T follicular helper cell (primary cell): Measurements from ENCODE around the gene PRM3.

ENCODE experiments used
- DNase-seq: peaks from one replicate; pipeline ENCODE4 v3.0.0-alpha.2; 2020; ENCODE audit warnings: low read depth

PRM3 gene

DNA sequence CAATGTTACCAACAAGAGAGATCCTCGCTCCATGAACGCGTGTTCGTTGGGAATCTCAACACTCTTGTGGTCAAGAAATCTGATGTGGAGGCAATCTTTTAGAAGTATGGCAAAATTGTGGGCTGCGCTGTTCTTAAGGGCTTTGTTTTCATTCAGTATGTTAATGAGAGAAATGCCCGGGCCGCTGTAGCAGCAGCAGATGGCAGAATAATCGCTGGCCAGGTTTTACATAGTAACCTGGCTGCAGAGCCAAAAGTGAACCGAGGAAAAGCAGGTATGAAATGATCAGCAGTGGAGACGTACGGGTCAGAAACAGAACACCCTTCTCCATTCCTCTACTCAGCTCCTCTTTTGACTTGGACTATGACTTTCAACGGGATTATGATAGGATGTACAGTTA, 30.8 kb downstream of the PRM3 start:
- no peak for DNase-seq

DNA sequence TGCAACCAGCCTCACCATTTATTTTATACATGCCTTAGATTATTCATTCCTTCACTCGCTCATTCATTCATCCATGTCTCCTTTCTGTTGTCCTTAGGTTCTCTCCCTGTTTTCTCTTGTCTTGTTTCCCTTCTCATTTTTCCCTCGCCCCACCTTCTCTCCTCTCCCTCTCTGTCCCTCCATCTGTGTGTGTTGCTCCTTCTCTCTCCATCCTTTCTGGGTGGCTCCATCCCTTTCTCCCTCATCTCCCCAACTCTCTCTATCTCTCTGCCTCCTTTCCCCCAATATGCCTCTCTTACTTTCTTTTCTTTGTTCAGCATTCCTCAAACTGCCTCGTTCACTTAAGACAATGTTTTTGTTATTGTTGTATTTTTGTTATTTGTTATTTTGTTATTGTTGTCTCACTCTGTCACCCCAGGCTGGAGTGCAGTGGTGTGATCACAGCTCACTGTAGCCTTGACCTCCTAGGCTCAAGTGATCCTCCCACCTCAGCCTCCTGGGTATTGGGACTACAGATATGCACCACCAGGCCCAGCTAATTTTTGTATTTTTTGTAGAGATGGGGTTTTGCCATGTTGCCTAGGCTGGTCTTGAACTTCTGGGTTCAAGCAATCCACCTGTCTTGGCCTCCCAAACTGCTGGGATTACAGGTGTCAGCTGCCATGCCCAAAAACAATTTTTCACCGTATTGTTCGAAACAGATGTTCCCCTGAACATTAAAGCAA, 31.8 kb downstream of the PRM3 start:
- no peak for DNase-seq

DNA sequence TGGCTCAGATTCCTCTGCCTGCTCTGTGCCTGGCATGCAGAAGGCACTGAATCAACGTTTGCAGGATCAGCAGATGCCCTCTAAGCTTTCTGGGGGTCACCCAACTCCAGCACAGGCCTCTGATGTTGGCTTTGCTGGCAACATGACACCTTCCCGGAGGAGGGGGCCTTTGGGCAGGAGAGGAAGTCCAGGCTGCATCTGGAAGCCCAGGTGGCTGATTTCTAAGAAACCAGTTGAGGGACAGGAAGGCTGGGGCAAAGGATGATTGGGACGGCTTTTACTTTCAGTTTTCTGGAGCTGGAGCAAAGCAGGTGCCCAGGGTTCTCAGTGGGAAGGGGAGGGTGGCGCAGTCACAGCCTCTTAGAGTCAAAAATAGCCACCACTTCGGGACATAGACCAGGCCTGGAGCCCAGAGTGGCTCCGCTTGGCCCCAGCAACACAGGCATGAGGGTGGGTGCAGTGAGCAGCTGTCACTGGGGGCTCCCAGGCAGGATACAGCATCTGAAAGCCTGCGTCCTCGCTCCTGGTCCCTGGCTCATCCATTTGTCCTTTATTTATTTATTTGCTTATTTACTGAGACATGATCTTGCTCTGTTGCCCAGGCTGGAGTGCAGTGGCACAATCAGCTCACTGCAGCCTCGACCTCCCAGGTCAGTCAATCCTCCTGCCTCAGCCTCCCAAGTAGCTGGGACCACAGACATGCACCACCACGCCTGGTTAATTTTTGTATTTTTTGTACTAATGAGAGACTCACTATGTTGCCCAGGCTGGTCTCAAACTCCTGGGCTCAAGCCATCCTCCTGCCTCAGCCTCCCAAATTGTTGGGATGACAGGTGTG, 32.6 kb downstream of the PRM3 start:
- DNase-seq, result no peak

DNA sequence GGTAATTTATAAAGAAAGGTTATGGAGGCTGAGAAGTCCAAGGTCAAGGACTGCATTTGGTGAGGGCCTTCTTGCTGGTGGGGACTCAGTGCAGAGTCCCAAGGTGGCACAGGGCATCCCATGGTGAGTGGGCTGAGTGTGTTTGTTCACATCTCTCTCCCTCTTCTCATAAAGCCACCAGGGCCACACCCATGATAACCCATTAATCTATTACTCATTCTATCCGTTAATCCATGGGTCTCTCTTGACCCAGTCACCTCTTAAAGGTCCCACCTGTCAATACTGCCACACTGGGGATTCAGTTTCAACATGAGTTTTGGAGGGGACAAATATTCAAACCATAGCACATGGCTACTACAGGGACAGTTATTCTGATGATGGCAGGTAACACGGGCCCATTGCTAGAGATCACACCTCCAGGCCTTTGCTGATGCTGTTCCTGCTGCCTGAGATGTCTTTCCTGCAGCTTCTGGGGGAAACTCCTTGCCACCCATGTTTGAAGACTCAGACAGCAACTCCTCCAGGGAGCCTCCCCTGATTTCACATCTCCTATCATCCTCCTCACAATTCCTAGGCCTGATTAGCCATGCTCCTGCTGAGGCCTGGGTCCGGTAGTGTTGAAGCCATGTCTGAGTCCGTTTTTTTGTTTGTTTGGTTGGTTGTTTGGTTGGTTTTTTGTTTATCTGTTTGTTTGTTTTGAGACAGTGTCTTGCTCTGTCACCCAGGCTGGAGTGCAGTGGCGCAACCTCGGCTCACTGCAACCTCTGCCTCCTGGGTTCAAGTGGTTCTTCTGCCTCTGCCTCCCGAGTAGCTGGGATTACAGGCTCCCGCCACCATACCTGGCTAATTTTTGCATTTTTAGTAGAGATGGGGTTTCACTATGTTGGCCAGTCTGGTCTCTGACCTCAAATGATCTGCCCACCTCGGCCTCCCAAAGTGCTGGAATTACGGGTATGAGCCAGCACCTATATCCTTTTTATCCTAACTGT, 33.5 kb downstream of the PRM3 start:
- DNase-seq, result no peak

DNA sequence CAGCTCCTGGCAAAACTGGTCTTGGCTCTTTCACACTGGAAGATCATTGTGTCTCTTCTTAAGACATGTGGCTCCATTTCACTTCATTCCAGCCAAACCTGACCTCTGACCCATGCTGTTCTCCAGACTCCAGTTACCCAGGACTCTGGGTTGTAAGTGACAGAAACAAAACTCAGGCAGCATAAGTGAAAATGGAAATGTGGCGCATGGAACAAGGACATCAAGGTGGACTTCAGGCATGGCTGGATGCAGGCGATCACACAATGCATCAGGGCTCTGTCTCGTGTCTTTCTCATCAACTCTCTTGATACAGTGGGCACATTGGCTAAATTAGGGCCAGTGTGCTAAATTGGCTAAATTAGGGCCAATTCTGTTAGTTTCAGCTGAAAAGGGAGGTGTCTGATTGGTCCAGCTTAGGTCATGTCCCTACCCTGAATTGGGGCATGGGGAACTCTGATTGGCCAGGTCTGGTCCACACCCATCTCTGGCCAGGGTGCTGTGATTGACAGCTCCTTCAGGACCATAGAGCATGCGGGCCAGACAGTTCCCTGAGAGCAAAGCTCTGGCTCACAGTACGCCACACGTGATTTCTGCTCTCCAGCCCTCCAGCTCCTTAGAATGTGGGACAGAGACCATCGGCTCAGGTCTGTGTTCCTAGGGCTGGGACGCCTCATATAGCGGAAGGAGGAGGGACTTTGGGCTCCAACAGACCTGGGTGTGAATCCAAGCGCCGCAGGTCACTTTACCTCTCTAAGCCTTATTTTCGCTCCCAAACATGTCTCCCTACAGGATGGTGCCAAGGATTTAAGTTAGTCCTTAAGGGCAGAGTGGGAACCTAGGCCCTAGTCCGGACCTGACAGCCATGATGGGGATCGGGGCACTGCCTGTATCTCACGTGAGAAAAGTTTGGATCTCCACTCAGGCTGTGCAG, 34.9 kb downstream of the PRM3 start:
- no peak for DNase-seq

DNA sequence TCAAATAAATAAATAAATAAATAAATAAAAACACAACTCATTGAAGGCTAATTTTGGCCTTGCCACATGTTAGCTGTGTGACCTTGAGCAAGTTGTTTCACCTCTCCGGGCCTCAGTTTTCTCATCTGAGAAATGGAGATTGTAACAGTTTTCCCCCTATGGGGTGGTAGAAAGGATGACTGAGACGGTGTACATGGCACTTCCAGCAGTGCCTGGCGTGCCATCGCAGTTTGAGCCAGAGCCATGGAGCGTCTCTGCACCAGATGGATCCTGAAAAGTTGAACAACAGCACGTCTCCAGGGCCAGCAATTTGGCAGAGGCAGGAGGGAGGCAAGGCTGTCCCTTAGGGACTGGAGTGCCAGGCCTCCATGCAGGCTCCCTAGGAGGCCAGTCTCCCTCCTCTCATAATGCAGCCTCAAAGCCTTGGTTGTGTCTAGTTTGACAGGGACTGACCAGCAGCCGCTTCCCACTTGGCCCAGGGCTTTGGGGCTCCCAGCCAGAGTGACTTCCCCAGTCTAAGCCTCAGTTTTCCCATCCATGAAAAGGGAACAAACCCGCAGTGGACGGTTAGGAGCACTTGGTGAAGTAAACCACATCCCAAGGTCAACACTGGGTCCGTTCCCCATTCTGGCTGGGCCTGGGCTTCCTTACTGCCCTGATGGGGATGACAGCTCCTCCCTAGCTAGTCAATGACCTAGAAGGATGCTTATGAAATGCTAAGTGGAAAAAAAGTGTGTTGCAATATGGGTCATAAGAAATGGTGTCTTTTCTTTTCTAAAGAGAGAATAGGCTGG, 36.8 kb downstream of the PRM3 start:
- DNase-seq, result no peak

DNA sequence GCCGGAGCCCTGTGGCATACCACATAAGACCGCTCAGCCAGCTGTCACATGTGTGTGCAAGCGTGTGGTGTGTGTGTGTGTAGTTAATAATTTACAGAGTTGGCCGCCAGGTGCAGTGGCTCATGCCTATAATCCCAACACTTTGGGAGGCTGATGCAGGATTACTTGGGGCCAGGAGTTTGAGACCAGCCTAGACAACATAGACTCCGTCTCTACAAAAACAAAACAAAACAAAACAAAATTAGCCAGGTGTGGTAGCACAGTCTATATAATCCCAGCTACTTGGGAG, 37.8 kb downstream of the PRM3 start:
- DNase-seq, result no peak

DNA sequence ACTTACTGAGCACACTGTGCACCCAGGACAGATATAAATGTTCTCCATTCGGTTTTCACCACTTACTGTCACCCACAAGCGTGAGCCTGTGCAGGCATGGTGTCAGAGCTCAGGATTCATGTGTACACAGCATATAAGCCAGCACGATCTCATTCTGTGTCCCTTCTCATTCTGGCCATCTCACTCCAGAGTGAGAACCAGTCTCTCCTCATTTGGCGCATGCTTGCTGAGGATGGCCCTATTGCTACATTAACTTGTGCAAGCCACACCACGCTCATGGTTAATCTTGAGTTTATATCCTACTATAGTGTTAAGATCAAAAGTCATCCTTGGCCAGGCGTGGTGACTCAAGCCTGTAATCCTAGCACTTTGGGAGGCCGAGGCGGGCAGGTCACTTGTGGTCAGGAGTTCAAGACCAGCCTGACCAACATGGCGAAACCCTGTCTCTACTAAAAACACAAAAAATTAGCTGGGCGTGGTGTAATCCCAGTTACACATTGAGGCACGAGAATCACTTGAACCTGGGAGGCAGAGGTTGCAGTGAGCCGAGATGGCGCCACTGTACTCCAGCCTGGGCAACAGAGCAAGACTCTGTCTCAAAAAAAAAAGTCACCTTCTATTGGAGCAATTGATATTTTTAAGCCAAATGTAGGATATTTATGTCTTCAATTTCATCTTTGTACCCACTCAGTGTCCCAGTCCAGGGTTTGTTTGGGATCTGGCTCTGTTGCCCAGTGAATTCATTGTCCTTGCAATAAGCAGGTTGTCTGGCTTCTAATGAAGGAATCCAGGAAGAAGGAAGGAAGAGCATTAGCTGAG, 38.3 kb downstream of the PRM3 start:
- DNase-seq, result no peak

DNA sequence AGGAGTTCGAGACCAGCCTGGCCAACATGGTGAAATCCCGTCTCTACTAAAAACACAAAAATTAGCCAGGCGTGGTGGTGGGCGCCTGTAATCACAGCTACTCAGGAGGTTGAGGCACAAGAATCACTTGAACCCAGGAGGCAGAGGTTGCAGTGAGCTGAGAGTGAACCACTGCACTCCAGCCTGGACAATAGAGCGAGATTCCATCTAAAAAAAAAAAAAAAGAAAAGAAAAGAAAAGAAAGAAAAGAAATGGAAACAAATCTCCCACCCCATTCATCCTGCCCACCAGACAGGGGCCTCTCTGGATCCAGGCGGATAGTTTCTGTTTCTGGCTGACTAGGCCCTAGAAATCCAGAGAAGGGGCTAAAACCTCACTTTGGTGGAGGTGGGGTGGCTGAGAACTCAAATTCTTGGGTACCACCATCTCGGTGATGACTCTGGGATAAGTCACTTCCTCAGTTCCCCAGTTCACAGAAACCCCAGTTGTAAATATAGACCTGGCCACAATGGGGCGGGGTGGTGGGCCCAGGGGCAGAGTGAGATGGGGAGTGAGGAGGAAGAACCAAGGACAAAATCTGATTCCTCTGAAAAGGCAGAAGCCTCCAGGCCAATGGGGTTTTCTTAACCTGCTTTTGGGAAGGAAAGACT, 39.6 kb downstream of the PRM3 start:
- DNase-seq, result no peak

DNA sequence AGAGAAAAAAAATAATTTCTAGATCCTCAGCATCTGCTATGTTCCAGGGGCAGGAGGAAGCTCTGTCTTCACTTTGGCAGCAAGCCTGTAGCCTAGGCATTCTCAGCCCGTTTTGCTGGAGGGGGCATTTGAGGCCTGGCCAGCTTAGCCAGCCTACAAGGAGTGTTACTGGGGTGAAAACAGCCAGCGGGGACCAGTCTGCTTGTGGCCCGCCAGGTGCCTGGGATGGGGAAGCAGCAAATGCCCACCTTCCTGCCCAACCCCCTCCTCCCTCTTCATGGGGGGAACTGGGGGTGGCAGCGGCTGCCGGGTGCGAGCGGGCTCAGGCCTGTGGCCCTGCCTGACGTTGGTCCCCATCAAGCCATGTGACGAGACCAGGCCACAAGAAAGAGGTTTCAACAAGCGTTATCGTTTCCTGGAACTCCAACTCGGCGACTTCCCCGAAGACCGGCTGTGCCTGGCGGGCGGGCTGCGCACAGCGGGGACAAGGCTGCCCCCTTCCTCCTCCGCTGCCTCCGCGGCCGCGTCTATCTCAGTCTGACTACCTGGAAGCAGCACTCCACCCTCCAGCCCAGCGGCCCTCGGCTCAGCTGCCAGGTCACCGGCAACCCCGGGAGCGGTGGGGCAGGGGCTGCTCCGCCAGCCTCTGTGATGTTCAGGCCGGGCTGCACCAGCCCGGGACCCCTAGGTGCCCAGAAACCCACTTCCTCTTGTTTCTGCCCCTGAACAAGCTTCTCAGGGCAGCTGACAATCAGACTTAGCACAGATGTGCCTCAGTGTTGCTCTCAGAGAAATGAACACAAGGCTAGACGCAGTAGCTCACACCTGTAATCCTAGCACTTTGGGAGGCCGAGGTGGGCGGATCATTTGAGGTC, 40.3 kb downstream of the PRM3 start:
- DNase-seq, result peak; percentile 68

DNA sequence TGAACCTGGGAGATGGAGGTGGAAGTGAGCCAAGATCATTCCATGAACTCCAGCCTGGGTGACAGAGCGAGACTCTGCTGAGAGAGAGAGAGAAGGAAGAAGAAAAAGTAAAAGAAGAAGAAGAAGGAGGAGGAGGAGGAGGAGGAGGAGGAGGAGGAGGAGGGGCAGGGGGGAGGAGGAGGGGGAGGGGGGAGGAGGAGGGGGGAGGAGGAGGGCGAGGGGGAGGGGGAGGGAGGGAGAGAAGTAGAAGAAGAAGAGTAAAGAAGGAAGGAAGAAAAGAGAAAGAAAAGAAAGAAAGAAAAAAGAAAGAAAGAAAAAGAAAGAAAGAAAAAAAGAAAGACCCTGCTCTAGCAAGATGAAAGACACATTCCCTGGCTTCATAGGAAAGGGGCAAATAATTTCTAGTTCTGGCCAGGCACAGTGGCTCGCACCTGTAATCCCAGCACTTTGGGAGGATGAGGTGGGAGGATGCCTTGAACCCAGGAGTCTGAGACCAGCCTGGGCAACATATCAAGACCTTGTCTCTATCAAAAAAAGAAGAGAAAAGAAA, 41.1 kb downstream of the PRM3 start:
- no peak for DNase-seq

DNA sequence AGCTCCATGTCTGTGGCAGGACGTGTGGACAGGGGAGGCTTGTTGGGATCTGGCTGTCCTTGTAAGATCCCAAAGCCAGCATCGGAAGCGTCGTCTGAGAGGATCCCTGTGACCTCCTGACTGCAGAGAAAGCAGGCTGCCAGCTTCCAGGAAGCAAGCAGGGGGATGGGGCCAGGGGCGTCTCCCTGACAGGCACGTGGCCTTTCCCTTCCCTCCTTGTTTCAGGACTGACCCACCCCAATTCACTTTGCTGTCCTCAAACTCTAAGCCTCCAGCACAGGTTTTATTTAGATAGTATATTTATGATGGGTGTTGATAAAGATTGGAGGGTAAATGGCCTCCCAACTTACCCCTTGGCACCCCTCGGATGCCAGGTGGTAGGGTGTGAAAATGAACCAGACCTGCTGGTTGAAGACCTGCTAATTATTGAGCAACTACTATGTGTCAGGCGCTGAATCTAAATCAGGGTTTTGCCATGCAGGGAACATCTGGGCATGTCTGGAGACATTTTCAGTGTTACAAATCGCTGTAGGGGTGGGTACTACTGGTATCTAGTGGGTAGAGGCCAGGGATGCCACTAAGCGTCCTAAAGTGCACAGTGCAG, 42.0 kb downstream of the PRM3 start:
- DNase-seq, result no peak

DNA sequence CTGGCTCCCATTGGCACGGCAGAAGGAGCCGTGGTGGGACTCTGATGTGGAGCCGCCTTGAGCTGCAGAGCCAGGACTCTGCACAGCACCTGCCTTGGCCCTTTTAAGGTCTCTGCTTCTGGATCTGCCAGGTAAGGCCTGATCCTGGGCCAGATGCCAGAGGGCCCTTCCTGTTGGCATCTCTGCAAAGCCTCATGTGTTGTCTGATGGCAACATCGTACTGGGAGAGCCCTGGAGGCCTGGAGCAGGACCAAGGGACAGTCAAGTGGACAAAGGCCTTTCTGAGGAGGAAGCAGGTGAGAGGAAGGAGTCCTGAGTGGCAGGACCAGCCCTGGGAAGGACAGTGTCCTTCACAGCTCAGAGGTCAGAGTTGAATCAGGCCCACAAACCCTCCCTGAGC, 43.5 kb downstream of the PRM3 start:
- DNase-seq, result no peak

DNA sequence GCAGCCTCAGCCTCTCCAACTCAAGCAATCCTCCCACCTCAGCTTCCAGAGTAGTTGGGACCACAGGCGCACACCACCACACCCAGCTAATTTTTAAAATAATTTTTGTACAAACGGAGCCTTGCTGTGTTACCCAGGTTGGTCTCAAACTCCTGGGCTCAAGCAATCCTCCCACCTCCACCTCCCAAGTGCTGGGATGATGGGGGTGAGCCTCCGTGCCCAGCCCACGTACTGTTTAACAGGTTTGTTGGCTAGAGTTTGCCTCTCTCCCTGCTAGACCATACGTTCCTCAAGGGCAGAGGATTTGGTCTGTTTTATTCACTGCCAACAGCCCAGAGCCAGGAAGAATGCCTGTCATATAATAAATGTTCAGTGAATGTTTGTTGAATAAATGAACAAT, 44.0 kb downstream of the PRM3 start:
- DNase-seq, result no peak

DNA sequence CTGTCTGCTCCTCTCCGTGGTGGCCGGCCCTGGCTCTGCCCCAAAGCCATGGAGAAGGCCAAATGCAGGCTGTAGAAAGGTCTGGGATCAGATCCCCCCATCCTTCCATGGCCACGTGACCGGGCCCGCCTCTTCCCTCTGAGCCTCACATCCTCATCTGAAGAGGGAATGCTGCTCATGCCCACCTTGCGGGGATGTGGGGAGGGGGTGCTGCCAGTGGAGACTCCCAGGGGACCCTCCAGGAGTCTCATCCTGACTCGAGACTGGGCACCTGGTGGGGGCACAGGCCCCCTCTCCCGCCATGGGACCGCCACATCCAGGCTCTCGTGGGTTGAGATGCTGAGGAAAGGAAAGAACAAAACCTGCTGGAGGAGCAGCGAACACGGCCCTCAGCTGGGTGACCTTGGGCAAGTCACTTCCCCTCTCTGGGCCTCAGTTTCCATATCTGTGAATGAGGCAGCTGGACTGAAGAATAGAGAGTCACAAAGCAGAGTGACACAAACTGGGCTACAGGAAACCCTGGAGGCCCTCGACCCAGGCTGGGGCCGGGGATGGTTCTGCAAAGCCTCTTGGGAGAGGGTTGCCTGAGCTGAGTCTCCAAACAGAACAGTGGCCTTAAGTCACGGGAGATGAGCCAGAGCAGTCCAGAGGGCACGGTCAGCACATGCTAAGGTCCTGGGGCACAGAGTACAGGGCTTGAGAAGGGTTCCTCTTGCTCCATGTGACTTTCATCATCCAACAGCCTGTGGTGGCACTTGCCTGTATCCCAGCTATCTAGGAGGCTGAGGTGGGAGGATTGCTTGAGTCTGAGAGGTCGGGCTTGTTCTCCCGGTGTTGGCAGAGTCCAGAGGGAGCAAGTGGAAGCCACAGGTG, 47.5 kb downstream of the PRM3 start:
- DNase-seq, result no peak

DNA sequence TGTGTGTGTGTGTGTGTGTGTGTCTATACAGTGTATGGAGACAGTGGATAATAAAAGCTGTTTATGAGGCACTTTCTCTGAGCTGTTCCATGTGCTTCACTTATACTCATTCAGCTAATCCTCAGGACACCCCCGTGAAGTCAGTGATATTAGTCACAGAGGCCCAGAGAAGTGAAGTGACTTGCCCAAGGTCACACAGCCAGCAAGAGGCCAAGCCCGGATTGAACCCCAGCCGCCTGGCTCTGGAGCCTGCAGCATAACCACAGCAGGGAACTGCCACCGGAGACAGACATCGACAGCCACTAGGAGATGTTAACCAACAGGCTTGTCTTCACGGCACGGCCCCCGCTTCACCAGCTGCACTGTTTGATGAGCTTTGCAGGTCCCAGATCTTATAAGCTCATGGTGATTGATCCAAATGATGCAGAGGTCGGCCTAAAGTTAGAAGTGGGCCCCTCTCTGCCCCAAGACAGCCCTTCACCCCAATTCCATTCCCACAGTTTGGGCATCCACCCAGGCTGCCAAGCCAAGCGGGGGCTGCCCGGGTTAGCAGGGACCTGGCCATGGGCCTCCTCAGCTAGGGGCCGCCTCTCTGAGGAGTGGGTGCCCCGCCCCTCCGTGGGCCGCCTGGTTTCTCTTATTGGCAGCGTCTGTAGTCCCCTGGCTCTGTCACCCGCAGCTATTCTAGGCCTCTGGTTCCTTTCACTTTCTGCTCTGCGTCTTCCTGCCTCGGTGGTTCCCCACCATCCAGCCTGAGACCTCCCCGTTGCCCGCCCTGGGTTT, 48.3 kb downstream of the PRM3 start:
- DNase-seq, result peak; percentile 40
